ENCODE data around the gene TEX2. TPM values are rescaled to one million over a fixed set of nuclear protein-coding genes. Genes with fewer than 3 reads are reported as not detected.

TEX2 gene
- total RNA-seq, 1 experiment from 2014 or later: 10.8 TPM

DNA sequence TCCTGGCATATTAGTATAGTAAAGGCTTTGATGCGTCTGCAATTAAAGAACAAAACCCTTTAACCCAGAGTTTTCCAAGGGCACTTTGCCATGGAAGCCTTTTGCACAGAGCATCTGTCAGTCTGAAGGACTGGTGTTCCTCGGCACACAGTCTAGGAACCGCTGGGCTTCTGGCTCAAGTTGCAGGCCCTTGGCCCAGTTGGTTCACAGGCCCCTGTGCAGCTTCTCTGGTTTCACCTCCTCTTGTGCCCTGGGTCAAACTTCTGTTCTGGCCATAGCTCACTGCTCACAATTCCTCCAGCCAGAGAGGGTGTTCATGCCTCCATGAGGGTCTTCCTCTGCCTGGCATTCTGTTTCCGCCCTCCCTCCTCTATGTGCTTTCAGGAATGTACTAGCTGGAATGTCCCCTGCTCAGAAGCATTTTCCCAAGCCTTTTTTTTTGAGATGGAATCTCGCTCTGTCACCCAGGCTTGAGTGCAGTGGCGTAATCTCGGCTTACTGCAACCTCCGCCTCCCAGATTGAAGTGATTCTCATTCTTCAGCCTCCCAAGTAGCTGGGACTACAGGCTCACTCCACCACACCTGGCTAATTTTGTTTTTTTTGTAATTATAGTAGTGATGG is 34.5 kb upstream of the TEX2 start:
- ATAC-seq (no peak), DNase-seq (ENCODE audit: low spot score) (no peak)
- Mint-ChIP-seq H3K4me3 (no peak overlapping the region), H3K27ac (no peak overlapping the region), H3K36me3 (no peaks in the 10 kb centered on the region), H3K27me3 (ENCODE audit: low read depth) (no peaks in the 10 kb centered on the region), H3K4me1 (no peaks in the 10 kb centered on the region), H3K9me3 (no peaks in the 10 kb centered on the region)
- CTCF ChIA-PET: interaction anchor here (0.6 to 4.8 kb wide), 5 partner anchors 24 to 277 kb away, joined by 3 to 19 read pairs (median 3); partner anchors contain the start of gene ICAM2
- POLR2A ChIA-PET: interaction anchor here (0.6 kb wide), 1 partner anchor 9 kb away, joined by 4 read pairs; no protein-coding TSS in a partner anchor
- TF ChIP-seq MXD4 (CRISPR knock-in tag; IDR thresholded peaks at IDR 0.05; ENCODE audit: borderline replicate concordance) (no peak), STAT6 (CRISPR knock-in tag; conservative IDR thresholded peaks at IDR 0.05; ENCODE audit: low read depth) (no peak), ZNF423 (CRISPR knock-in tag; IDR thresholded peaks at IDR 0.05) (no peak), RORB (CRISPR knock-in tag; IDR thresholded peaks at IDR 0.05) (no peak)

DNA sequence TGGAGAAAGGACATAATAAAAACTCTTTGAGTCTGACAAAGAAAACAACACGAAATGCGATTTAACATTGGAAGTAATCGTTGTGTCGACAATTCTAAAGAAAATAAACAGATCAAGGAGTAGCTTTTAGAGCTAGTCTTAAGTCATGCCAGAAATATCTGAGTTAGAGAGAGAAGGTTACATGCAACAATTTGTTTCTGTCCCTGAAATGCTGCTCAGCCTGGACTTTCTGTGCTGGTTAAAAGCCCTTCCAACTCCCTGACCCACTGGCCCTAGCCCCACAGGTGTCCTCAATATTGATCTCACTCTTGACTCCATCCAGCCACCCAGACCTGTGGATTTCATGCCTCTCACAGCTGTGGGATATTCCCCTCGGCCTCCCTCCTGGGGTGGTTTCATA is 33.2 kb upstream of the TEX2 start:
- Mint-ChIP-seq H3K27me3 (ENCODE audit: low read depth) (no peaks in the 10 kb centered on the region), H3K27ac (no peak overlapping the region; the same call in 1 of the 2 replicates), H3K9me3 (peaks cover 10% of the 10 kb centered on the region), H3K36me3 (peaks cover 3% of the 10 kb centered on the region), H3K4me3 (no peak overlapping the region), H3K4me1 (no peaks in the 10 kb centered on the region)
- ATAC-seq (no peak), DNase-seq (ENCODE audit: low spot score) (no peak)
- POLR2A ChIA-PET: no interaction called here
- TF ChIP-seq SOX15 (CRISPR knock-in tag; IDR thresholded peaks at IDR 0.05): no peak
- TF ChIP-seq TP53 (CRISPR knock-in tag; IDR thresholded peaks at IDR 0.05): no peak
- no peak for TF ChIP-seq ZNF138 (CRISPR knock-in tag; conservative IDR thresholded peaks at IDR 0.05)
- TF ChIP-seq, protein P1, sequence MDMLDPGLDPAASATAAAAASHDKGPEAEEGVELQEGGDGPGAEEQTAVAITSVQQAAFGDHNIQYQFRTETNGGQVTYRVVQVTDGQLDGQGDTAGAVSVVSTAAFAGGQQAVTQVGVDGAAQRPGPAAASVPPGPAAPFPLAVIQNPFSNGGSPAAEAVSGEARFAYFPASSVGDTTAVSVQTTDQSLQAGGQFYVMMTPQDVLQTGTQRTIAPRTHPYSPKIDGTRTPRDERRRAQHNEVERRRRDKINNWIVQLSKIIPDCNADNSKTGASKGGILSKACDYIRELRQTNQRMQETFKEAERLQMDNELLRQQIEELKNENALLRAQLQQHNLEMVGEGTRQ (CRISPR knock-in tag; IDR thresholded peaks at IDR 0.05): no peak
- TF ChIP-seq RORB (CRISPR knock-in tag; IDR thresholded peaks at IDR 0.05): no peak
- TF ChIP-seq KAT7 (CRISPR knock-in tag; IDR thresholded peaks at IDR 0.05; ENCODE audit: borderline replicate concordance): no peak
- no peak for TF ChIP-seq TCF7 (CRISPR knock-in tag; IDR thresholded peaks at IDR 0.05; ENCODE audit: low read depth)
- TF ChIP-seq GRHL2 (CRISPR knock-in tag; IDR thresholded peaks at IDR 0.05; ENCODE audit: insufficient replicate concordance, severe bottlenecking): no peak
- TF ChIP-seq JUN (CRISPR knock-in tag; IDR thresholded peaks at IDR 0.05): no peak
- TF ChIP-seq, protein P2, sequence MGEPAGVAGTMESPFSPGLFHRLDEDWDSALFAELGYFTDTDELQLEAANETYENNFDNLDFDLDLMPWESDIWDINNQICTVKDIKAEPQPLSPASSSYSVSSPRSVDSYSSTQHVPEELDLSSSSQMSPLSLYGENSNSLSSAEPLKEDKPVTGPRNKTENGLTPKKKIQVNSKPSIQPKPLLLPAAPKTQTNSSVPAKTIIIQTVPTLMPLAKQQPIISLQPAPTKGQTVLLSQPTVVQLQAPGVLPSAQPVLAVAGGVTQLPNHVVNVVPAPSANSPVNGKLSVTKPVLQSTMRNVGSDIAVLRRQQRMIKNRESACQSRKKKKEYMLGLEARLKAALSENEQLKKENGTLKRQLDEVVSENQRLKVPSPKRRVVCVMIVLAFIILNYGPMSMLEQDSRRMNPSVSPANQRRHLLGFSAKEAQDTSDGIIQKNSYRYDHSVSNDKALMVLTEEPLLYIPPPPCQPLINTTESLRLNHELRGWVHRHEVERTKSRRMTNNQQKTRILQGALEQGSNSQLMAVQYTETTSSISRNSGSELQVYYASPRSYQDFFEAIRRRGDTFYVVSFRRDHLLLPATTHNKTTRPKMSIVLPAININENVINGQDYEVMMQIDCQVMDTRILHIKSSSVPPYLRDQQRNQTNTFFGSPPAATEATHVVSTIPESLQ (CRISPR knock-in tag; IDR thresholded peaks at IDR 0.05): no peak
- CTCF ChIA-PET: interaction anchor here (1.2 to 4.8 kb wide), 2 partner anchors 14 to 123 kb away, joined by 3 to 19 read pairs; no protein-coding TSS in a partner anchor

DNA sequence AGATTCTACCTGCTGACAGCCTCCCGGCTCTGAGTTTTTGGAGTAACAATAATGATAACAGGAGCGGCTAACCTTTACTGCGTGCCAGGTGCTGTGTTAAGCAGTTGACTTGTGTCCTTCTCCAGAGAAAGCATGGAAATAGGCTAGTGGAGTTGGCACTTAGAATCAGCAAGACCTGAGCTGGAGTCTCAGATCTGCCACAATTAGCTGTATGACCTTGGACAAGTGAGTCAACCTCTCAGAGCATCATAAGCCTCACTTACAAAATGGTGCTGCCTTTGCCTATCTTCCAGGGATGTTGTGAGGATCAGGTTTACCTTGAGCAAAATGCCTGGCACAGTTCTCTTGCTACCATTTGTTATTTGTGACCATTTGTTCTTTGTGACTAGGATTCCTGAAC is 32.1 kb upstream of the TEX2 start:
- ATAC-seq: no peak
- Mint-ChIP-seq H3K4me3 (no peak overlapping the region), H3K27ac (no peak overlapping the region), H3K9me3 (peaks cover 18% of the 10 kb centered on the region), H3K36me3 (peaks cover 8% of the 10 kb centered on the region), H3K27me3 (ENCODE audit: low read depth) (no peaks in the 10 kb centered on the region), H3K4me1 (no peaks in the 10 kb centered on the region)
- ChIA-PET POLR2A (no interaction called here), CTCF (no interaction called here)
- TF ChIP-seq, protein P3, sequence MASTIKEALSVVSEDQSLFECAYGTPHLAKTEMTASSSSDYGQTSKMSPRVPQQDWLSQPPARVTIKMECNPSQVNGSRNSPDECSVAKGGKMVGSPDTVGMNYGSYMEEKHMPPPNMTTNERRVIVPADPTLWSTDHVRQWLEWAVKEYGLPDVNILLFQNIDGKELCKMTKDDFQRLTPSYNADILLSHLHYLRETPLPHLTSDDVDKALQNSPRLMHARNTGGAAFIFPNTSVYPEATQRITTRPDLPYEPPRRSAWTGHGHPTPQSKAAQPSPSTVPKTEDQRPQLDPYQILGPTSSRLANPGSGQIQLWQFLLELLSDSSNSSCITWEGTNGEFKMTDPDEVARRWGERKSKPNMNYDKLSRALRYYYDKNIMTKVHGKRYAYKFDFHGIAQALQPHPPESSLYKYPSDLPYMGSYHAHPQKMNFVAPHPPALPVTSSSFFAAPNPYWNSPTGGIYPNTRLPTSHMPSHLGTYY (CRISPR knock-in tag; IDR thresholded peaks at IDR 0.05): no peak
- no peak for TF ChIP-seq E2F4 (CRISPR knock-in tag; IDR thresholded peaks at IDR 0.05; ENCODE audit: borderline replicate concordance, low read depth)
- TF ChIP-seq, protein P4, sequence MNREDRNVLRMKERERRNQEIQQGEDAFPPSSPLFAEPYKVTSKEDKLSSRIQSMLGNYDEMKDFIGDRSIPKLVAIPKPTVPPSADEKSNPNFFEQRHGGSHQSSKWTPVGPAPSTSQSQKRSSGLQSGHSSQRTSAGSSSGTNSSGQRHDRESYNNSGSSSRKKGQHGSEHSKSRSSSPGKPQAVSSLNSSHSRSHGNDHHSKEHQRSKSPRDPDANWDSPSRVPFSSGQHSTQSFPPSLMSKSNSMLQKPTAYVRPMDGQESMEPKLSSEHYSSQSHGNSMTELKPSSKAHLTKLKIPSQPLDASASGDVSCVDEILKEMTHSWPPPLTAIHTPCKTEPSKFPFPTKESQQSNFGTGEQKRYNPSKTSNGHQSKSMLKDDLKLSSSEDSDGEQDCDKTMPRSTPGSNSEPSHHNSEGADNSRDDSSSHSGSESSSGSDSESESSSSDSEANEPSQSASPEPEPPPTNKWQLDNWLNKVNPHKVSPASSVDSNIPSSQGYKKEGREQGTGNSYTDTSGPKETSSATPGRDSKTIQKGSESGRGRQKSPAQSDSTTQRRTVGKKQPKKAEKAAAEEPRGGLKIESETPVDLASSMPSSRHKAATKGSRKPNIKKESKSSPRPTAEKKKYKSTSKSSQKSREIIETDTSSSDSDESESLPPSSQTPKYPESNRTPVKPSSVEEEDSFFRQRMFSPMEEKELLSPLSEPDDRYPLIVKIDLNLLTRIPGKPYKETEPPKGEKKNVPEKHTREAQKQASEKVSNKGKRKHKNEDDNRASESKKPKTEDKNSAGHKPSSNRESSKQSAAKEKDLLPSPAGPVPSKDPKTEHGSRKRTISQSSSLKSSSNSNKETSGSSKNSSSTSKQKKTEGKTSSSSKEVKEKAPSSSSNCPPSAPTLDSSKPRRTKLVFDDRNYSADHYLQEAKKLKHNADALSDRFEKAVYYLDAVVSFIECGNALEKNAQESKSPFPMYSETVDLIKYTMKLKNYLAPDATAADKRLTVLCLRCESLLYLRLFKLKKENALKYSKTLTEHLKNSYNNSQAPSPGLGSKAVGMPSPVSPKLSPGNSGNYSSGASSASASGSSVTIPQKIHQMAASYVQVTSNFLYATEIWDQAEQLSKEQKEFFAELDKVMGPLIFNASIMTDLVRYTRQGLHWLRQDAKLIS (CRISPR knock-in tag; IDR thresholded peaks at IDR 0.05; ENCODE audit: borderline replicate concordance): no peak
- DNase-seq (ENCODE audit: low spot score): no peak

All from WTC11 (cell line).